Measurements from ENCODE around the gene BICDL2.
"Not testable (repeated sequence)": the region's sequence is repeated elsewhere in the genome, so short reads cannot be mapped to it uniquely, and the experiment has no call there.

The BICDL2 gene

DNA sequence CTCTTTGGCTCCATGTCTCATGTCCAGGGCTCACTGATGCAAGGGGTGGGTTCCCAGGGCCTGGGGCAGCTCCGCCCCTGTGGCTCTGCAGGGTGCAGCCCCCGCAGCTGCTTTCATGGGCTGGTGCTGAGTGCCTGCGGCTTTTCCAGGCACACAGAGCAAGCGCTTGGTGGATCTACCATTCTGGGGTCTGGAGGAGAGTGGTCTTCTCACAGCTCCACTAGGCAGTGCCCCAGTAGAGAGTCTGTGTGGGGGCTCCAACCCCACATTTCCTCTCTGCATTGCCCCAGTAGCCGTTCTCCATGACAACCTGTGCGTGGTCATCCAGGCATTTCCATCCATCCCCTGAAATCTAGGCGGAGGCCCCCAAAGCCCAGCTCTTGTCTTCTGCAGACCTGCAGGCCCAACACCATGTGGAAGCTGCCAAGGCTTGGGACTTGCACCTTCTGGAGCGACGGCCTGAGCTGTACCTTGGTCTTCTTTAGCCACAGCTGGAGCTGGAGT is 33.9 kb upstream of the BICDL2 start:
- TF ChIP-seq, protein P1, sequence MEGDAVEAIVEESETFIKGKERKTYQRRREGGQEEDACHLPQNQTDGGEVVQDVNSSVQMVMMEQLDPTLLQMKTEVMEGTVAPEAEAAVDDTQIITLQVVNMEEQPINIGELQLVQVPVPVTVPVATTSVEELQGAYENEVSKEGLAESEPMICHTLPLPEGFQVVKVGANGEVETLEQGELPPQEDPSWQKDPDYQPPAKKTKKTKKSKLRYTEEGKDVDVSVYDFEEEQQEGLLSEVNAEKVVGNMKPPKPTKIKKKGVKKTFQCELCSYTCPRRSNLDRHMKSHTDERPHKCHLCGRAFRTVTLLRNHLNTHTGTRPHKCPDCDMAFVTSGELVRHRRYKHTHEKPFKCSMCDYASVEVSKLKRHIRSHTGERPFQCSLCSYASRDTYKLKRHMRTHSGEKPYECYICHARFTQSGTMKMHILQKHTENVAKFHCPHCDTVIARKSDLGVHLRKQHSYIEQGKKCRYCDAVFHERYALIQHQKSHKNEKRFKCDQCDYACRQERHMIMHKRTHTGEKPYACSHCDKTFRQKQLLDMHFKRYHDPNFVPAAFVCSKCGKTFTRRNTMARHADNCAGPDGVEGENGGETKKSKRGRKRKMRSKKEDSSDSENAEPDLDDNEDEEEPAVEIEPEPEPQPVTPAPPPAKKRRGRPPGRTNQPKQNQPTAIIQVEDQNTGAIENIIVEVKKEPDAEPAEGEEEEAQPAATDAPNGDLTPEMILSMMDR (IDR thresholded peaks at IDR 0.05) = no peak

DNA sequence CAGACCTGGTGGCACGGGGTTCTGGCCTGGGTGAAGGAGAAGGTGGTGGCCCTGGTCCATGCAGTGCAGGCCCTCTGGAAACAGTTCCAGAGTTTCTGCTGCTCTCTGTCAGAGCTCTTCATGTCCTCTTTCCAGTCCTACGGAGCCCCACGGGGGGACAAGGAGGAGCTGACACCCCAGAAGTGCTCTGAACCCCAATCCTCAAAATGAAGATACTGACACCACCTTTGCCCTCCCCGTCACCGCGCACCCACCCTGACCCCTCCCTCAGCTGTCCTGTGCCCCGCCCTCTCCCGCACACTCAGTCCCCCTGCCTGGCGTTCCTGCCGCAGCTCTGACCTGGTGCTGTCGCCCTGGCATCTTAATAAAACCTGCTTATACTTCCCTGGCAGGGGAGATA is 32.4 kb upstream of the BICDL2 start:
- not testable (repeated sequence) for DNase-seq (ENCODE audit: low spot score); H3K27ac ChIP-seq; H3K4me3 ChIP-seq

More for the DNA sequence above, 33.9 kb upstream of the BICDL2 start:
- no peak for DNase-seq (ENCODE audit: low spot score)
- H3K4me3 ChIP-seq = no peak overlapping the region
- H3K27ac ChIP-seq = no peak overlapping the region

DNA sequence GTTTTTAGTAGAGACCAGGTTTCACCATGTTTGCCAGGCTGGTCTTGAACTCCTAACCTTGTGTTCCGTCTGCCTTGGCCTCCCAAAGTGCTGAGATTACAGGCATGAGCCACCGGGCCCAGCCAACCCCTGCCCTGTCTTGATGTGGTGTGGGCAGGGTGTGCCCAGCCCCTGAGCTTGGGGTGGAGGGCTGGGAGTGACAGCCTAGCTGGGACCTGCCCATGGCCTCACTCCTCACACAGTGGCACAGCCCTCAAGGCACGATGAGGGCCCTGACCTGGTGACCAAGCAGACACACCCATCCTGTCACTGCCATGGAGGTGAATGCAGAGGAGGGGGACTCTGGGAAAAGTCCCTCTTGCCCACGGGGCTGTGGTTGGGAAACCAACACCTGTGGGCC is 31.7 kb upstream of the BICDL2 start:
- no peak overlapping the region for H3K4me3 ChIP-seq
- no peak for DNase-seq (ENCODE audit: low spot score)
- TF ChIP-seq, protein P1 (IDR thresholded peaks at IDR 0.05) = no peak
- H3K27ac ChIP-seq = no peak overlapping the region

DNA sequence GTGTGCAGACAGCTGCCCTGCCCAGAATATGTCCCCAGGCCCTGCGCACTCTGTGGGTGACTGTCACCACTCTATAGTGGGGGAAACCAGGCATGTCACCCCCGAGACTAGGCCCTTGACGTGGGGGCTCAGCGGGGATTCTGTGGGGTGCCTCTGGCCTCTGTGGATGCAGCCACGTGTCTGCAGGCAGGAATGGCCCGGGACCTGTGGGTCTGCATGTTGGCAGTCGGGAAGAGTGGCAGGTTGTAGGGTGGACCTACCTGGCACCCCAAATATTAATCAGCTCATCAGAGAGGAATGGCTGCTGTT is 29.6 kb upstream of the BICDL2 start:
- no peak for DNase-seq (ENCODE audit: low spot score)
- Histone ChIP-seq H3K27ac (peak overlapping the region in 1 of 2 donors; percentile 75), H3K4me3 (peak overlapping the region; percentile 64)
- TF ChIP-seq, protein P1 (IDR thresholded peaks at IDR 0.05) = no peak

DNA sequence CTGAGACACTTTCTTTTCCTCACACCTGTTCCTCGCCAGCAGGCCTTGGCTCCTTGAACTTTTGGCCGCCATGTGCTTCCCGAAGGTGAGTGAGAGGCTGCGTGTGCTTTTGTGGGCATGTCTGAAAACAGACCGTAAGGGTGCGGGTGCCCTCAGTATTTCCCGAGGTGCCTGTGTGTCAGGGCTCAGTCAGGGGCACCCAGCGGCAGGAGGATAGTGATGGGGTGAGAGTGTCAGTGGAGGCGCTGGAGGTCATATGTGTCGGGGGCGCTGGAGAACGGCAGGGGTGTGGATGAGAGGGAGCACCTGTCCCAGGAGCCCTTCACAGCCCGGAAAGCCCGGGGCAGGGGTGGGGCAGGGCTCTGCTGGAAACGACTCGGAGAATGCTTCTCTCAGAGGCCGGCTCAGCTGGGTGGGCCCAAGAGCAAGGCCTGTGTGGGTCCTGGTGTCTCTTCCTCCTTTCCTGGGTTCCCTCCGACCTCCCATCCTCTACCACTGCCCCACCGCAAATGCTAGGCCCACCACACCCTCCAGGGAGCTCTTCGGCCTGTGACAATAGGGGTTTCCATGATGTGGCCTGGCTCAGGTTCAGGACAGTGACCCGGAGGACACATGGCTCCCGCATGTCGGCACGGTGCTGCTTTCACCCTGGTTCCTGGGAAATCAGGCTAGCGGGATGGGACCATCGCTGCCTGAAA is 29.1 kb upstream of the BICDL2 start:
- TF ChIP-seq, protein P1 (IDR thresholded peaks at IDR 0.05) = no peak
- peak overlapping the region; percentile 64 for H3K4me3 ChIP-seq
- peak overlapping the region in 1 of 2 donors; percentile 75 for H3K27ac ChIP-seq
- DNase-seq (ENCODE audit: low spot score) = no peak

DNA sequence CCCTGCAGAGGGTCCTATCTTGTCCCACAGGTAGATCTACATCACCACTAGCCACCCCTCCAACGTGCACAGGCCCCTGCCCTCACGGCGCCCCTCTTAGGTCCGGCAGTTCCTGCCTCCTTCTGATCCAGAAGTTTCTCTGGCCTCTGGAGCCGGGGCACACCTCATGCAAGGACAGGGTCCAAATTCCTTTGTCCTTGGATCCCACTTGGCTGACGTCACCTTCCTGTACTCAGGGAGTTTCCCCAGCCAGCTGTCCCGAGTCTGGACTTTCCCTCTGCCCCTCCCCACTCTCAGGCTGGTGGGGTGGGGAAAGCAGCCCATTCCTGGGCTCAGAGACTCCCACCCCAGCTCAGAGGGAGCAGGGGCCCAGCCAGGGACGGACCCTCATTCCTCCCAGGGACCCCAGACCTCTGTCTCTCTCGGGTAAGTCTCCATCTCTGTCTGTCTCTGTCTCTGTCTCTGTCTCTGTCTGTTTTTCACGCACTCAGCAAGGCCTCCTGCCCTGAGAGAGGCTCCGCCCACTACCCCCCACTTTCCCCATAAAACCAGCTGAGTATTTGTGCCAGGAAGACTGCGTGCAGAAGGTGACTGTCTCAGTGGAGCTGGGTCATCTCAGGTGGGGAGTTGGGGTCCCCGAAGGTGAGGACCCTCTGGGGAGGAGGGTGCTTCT is 28.5 kb upstream of the BICDL2 start, which contains the start of gene IL32:
Gene IL32 (plus strand): TSS at position 572 of the 673 bp plus-strand sequence. CDS start 172 bp downstream, outside the sequence.
- H3K27ac ChIP-seq = peak within 1 kb of the TSS; percentile 12 to 75
- TF ChIP-seq, protein P1 (IDR thresholded peaks at IDR 0.05) = no peak
- H3K4me3 ChIP-seq = peak within 1 kb of the TSS; percentile 64
- DNase-seq (ENCODE audit: low spot score) = no peak

DNA sequence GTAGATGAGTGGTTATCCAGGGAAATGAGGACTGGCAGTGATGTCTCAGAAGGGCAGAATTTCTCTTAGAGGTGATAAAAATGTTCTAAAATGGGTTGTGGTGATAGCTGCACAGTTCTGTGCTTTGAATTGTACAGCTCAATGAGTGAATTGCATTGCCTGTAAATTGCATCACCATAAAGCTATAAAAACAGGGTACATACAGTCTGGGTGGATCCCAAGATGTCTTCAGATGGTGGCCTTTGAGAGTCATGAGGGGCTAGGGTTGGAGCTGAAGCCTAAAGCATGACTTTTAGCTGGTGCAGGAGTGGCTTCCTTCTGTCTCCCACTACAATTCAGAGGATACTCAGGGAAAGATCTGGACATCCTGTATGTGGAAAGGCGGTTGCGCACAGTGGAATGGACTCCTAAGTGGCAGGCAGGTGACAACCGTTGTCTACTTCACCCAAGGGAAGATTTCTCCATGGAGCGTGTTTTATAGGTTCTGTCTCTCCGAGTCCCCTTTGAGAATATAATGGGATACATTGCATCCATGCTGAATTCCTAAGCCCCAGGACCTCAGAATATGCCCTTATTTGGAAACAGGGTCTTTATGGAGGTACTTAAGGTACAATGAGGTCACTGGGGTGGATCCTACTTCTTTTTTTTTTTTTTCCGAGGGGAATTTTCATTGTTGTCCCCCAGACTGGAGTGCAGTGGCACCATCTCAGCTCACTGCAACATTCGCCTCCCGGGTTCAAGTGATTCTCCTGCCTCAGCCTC is 27.1 kb upstream of the BICDL2 start:
- H3K27ac ChIP-seq = no peak overlapping the region
- no peak for DNase-seq (ENCODE audit: low spot score)
- H3K4me3 ChIP-seq = no peak overlapping the region
- TF ChIP-seq, protein P1 (IDR thresholded peaks at IDR 0.05) = no peak

All from coronary artery (tissue), 2 donors.